Skeletal muscle cell (primary cell): ENCODE results near the gene TMEM145.

Source experiments
- DNase-seq: peaks from one replicate; pipeline ENCODE4 v3.0.0-alpha.2; 2010; ENCODE audit warnings: low read depth
- H3K4me3 ChIP-seq: 2 replicates; pipeline ENCODE4 v1.5.1; 2011; ENCODE audit warnings: low read depth, mild to moderate bottlenecking, control low read depth, low read length, moderate library complexity

Gene TMEM145

DNA sequence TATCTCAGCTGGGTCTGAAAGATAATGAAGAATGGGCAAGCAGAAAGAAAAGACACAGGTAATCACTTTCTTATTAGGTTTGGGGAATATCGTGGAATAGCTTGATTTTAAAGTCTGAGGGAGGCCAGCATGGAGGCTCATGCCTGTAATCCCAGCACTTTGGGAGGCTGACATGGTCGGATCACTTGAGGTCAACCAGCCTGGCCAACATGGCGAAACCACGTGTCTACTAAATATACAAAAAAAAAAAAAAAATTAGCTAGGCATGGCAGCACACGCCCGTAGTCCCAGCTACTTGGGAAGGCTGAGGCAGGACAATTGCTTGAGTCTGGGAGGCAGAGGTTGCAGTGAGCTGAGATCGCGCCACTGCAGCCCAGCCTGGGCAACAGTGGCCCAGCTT, 9.2 kb upstream of the TMEM145 start:
- DNase-seq: no peak

GRCh38 chr19:42306646-42307045, 6.5 kb upstream of the TMEM145 start:
- DNase-seq: no peak
- no peak overlapping the region for H3K4me3 ChIP-seq

More for the DNA sequence above, 9.2 kb upstream of the TMEM145 start:
- H3K4me3 ChIP-seq: no peak overlapping the region

DNA sequence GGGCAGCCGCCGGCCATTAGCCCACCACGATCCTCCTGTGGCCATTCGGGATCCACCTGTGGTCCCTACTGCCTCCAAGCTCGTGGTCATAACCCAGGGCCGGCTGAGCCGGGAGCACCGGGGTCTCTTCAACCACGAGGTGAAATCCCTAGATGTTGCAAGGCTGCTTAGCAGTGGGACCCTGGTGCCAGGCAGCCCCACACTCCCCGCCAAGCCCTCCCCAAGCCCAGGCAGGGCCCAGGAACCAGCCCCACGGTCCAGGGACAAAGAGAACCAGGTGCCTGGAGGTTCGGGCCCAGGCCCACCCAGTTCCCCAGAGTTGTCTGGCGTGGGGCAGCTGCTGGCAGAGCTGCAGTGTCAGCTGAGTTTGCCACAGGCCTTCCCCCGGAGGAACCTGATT, 3.4 kb upstream of the TMEM145 start:
- no peak for DNase-seq
- H3K4me3 ChIP-seq: no peak overlapping the region

GRCh38 chr19:42311657-42312056, 1.5 kb upstream of the TMEM145 start:
- no peak for DNase-seq
- no peak overlapping the region for H3K4me3 ChIP-seq

DNA sequence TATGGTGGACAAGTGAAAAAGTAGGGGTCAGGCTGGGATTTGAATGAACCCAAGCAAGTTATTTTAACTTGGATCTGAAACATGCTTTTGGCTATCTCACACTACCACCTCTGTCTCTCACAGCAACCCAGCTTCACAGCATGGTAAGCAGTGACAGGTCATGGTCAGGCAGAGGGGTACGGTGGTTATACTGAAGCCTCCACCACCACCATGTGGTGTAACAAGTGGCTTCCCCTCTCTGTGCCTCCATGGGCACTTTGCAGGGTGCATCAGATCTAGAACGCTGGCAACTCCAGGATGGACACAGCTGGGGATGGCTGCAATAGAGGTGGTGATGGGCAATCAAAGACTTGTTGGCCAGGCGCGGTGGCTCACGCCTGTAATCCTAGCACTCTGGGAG, 739 bp upstream of the TMEM145 start:
- no peak for DNase-seq
- no peak overlapping the region for H3K4me3 ChIP-seq

DNA sequence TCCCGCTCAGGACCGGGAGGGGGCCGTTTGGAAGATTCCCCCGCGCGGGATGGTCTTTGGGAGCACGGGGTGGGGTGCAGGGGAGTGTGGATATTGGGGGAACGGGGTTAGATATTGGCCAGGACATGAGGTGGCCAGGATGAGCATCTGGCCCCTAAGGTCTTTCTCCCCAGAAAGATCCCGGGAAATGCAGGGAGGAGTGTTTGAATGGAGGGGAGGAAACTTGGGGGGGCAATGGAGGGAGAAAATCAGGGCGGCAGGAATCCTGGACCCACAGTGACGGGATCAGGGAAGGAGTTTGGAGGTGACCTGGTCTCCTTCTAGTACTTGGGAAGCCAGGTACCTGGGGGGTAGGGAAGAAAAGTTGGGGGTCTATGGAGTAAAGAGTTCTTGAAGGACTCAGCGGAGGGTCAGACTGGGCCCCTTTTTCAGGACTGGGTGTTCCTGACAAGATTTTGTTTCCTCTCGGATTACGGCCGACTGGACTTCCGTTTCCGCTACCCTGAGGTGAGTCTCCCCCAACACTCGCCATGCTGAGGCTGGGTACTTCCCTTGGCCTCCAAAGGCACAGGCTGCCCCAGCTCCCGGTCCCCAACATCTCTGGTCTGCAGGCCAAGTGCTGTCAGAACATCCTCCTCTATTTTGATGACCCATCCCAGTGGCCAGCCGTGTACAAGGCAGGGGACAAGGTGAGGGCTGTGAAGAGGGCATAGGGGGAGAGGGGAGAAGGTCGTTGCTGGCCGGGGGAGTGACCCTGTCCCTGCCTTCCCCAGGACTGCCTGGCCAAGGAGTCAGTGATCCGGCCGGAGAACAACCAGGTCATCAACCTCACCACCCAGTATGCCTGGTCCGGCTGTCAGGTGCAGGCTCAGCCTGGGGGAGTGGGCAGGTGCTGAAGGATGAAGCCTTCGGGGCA, 989 bp downstream of the TMEM145 start:
- no peak overlapping the region for H3K4me3 ChIP-seq
- DNase-seq: no peak

GRCh38 chr19:42315024-42315423, 1.9 kb downstream of the TMEM145 start:
- DNase-seq: no peak
- no peak overlapping the region for H3K4me3 ChIP-seq

- no peak overlapping the region for H3K4me3 ChIP-seq
Observed at GRCh38 chr19:42316223-42317211, 3.4 kb downstream of the TMEM145 start.

GRCh38 chr19:42317535-42317934, 4.4 kb downstream of the TMEM145 start:
- no peak overlapping the region for H3K4me3 ChIP-seq

More at GRCh38 chr19:42316223-42317211, 3.4 kb downstream of the TMEM145 start:
- DNase-seq: no peak

DNA sequence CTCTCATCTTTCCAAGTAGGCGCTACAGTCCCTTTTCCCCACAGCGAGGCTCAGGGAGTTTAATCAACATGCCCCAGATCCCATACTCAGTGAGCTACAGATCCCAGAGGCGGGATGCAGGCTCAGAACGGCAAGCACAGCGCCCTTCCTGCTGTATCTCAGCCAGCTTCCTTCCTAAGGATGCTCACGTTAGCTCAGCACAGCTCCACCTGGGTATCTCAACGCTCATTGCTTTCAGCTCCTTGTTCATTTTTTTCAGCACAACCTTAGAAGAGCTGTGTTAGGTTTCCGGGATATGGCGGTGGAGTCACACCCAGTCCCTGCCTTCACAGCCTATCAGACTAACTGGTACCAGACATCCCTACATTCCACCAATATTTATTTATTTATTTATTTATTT, 9.2 kb downstream of the TMEM145 start:
- H3K4me3 ChIP-seq: no peak overlapping the region
- no peak for DNase-seq

More at GRCh38 chr19:42317535-42317934, 4.4 kb downstream of the TMEM145 start:
- no peak for DNase-seq

GRCh38 chr19:42323473-42323851, 10.4 kb downstream of the TMEM145 start:
- H3K4me3 ChIP-seq: no peak overlapping the region
- DNase-seq: no peak

GRCh38 chr19:42323852-42324654, 10.9 kb downstream of the TMEM145 start:
- H3K4me3 ChIP-seq: no peak overlapping the region
- no peak for DNase-seq

DNA sequence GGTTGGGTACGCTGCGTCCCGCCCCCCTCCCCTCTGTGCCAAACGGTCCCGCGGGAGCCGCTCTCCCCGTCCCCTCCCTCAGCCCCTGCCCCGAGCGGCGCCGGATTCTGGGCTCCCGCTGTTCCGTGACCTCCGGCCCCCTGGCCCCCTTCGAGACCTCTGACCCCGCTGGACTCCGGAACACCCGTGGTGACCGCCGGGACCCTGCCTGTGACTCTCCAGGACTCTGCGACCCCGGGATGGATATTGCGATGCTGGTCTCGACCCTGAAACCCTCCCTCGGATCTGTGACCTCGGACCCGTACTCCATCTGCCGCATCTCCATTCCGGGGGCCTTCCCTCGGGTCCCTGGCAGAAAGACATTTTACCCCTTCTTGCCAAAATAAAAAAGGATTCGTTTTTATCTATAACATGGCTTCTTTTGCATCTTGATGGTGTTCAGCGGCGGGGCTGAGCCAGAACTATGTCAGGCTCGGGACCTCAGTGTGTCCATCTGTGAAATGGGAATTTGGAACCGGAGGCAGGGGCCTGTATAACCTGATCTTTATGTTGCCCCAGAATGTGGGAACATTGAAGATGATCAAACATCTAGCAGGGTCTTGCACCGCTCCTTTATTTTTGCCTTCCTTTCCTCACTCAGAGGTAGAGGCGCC, 11.7 kb downstream of the TMEM145 start:
- H3K4me3 ChIP-seq: peak overlapping the region; percentile 10
- no peak for DNase-seq

- H3K4me3 ChIP-seq: peak within 1 kb of the TSS; percentile 91
- peak; percentile 96 for DNase-seq
Observed at GRCh38 chr19:42325308-42325895, 12.3 kb downstream of the TMEM145 start, which contains the start of gene MEGF8. Gene MEGF8, plus strand, starts transcription at chr19:42325635. Its CDS starts 609 bp downstream, at chr19:42326244.

DNA sequence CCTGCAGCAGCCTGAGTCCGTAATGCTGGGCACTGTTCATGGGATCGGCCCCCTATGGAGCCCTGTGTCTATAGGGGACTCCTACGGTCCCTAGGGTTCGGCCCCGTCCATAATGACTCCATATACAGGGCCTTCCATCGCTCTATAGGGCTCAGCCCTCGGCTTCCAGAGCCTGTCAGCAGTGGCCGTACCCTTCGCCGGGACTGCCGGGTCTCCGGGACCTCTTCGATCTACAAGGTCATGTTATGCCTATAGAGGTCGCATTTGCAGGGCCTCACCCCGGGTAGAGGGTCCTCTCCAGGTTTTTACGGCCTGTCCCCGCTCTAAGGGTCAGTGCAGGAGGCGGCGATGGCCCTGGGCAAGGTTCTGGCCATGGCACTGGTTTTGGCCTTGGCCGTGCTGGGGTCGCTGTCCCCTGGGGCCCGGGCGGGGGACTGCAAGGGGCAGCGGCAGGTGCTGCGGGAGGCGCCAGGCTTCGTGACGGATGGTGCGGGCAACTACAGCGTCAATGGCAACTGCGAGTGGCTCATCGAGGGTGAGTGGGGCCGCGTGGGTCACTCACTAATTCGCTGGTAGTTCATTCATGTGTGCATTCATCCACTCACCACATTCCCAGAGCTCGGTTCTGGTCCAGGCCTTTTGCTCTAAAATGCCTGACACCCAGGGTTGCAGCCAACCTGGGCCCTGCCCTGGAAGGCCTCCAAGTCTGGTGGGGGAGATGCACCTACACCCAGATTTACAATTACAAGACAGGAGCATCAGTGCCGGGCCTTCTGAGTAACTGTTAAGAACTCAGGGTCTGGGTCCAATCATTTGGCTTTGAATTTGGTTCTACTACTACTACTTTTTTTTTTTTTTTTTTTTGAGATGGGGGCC, 13.0 kb downstream of the TMEM145 start:
- H3K4me3 ChIP-seq: peak overlapping the region; percentile 91
- no peak for DNase-seq

GRCh38 chr19:42326969-42327368, 13.9 kb downstream of the TMEM145 start:
- DNase-seq: no peak
- no peak overlapping the region for H3K4me3 ChIP-seq

GRCh38 chr19:42327381-42327780, 14.3 kb downstream of the TMEM145 start:
- no peak overlapping the region for H3K4me3 ChIP-seq
- no peak for DNase-seq
